ENCODE results near the gene LRMDA. TPM values are rescaled to one million over a fixed set of nuclear protein-coding genes. Genes with fewer than 3 reads are reported as not detected.

Gene LRMDA
- total RNA-seq, 1 donor from 2014 or later: 0.19 TPM

- Mint-ChIP-seq H3K27me3 (ENCODE audit: unreplicated experiment) (peaks cover 31% of the 10 kb centered on the region), H3K27ac (ENCODE audit: unreplicated experiment) (no peak overlapping the region)
- TF ChIP-seq, protein P1, sequence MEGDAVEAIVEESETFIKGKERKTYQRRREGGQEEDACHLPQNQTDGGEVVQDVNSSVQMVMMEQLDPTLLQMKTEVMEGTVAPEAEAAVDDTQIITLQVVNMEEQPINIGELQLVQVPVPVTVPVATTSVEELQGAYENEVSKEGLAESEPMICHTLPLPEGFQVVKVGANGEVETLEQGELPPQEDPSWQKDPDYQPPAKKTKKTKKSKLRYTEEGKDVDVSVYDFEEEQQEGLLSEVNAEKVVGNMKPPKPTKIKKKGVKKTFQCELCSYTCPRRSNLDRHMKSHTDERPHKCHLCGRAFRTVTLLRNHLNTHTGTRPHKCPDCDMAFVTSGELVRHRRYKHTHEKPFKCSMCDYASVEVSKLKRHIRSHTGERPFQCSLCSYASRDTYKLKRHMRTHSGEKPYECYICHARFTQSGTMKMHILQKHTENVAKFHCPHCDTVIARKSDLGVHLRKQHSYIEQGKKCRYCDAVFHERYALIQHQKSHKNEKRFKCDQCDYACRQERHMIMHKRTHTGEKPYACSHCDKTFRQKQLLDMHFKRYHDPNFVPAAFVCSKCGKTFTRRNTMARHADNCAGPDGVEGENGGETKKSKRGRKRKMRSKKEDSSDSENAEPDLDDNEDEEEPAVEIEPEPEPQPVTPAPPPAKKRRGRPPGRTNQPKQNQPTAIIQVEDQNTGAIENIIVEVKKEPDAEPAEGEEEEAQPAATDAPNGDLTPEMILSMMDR (IDR thresholded peaks at IDR 0.05): no peak
Observed at GRCh38 chr10:76125900-76126299, 694.5 kb downstream of the LRMDA start.

GRCh38 chr10:76126607-76127527, 695.4 kb downstream of the LRMDA start:
- H3K27me3 Mint-ChIP-seq (ENCODE audit: unreplicated experiment): peaks cover 33% of the 10 kb centered on the region
- DNase-seq (ENCODE audit: extremely low spot score, unreplicated experiment): no peak

More at GRCh38 chr10:76125900-76126299, 694.5 kb downstream of the LRMDA start:
- H3K4me1 Mint-ChIP-seq (ENCODE audit: unreplicated experiment): peaks cover 17% of the 10 kb centered on the region
- DNase-seq (ENCODE audit: extremely low spot score, unreplicated experiment): no peak
- H3K4me3 Mint-ChIP-seq (ENCODE audit: unreplicated experiment): no peak overlapping the region
- H3K9me3 Mint-ChIP-seq (ENCODE audit: unreplicated experiment): no peaks in the 10 kb centered on the region
- no peaks in the 10 kb centered on the region for H3K36me3 Mint-ChIP-seq (ENCODE audit: unreplicated experiment)

GRCh38 chr10:76127984-76128589, 696.7 kb downstream of the LRMDA start:
- Mint-ChIP-seq H3K27me3 (ENCODE audit: unreplicated experiment) (peaks cover 32% of the 10 kb centered on the region), H3K36me3 (ENCODE audit: unreplicated experiment) (no peaks in the 10 kb centered on the region), H3K4me3 (ENCODE audit: unreplicated experiment) (no peak overlapping the region), H3K9me3 (ENCODE audit: unreplicated experiment) (no peaks in the 10 kb centered on the region), H3K27ac (ENCODE audit: unreplicated experiment) (no peak overlapping the region), H3K4me1 (ENCODE audit: unreplicated experiment) (peaks cover 17% of the 10 kb centered on the region)
- no peak for DNase-seq (ENCODE audit: extremely low spot score, unreplicated experiment)
- TF ChIP-seq, protein P1 (IDR thresholded peaks at IDR 0.05): no peak

More at GRCh38 chr10:76126607-76127527, 695.4 kb downstream of the LRMDA start:
- Mint-ChIP-seq H3K9me3 (ENCODE audit: unreplicated experiment) (no peaks in the 10 kb centered on the region), H3K4me3 (ENCODE audit: unreplicated experiment) (no peak overlapping the region), H3K36me3 (ENCODE audit: unreplicated experiment) (no peaks in the 10 kb centered on the region), H3K4me1 (ENCODE audit: unreplicated experiment) (peaks cover 17% of the 10 kb centered on the region), H3K27ac (ENCODE audit: unreplicated experiment) (no peak overlapping the region)
- TF ChIP-seq, protein P1 (IDR thresholded peaks at IDR 0.05): no peak

- Mint-ChIP-seq H3K4me1 (ENCODE audit: unreplicated experiment) (peaks cover 17% of the 10 kb centered on the region), H3K36me3 (ENCODE audit: unreplicated experiment) (no peaks in the 10 kb centered on the region), H3K9me3 (ENCODE audit: unreplicated experiment) (no peaks in the 10 kb centered on the region), H3K27ac (ENCODE audit: unreplicated experiment) (no peak overlapping the region), H3K27me3 (ENCODE audit: unreplicated experiment) (peaks cover 28% of the 10 kb centered on the region), H3K4me3 (ENCODE audit: unreplicated experiment) (no peak overlapping the region)
- DNase-seq (ENCODE audit: extremely low spot score, unreplicated experiment): no peak
- TF ChIP-seq, protein P1 (IDR thresholded peaks at IDR 0.05): no peak
Observed at GRCh38 chr10:76129213-76129612, 697.8 kb downstream of the LRMDA start.

- Mint-ChIP-seq H3K4me3 (ENCODE audit: unreplicated experiment) (no peak overlapping the region), H3K27me3 (ENCODE audit: unreplicated experiment) (peaks cover 22% of the 10 kb centered on the region), H3K27ac (ENCODE audit: unreplicated experiment) (no peak overlapping the region), H3K4me1 (ENCODE audit: unreplicated experiment) (peaks cover 17% of the 10 kb centered on the region), H3K9me3 (ENCODE audit: unreplicated experiment) (no peaks in the 10 kb centered on the region), H3K36me3 (ENCODE audit: unreplicated experiment) (no peaks in the 10 kb centered on the region)
- TF ChIP-seq, protein P1 (IDR thresholded peaks at IDR 0.05): no peak
- no peak for DNase-seq (ENCODE audit: extremely low spot score, unreplicated experiment)
Observed at GRCh38 chr10:76130892-76131291, 699.5 kb downstream of the LRMDA start.
